SIG-M5 treated with dmso at 0.1 percent for 504 hours (cell line): Measurements from ENCODE around the gene AK9.

ENCODE experiments used
- DNase-seq: peaks from one replicate; lab custom pipeline; 2025; ENCODE audit not compliant: unreplicated experiment; lab: John Stamatoyannopoulos, UW

Gene AK9

GRCh38 chr6:109485266-109485935, 205.6 kb downstream of the AK9 start:
- no peak for DNase-seq

GRCh38 chr6:109484122-109484521, 206.9 kb downstream of the AK9 start:
- no peak for DNase-seq

GRCh38 chr6:109483735-109484057, 207.3 kb downstream of the AK9 start:
- no peak for DNase-seq

GRCh38 chr6:109482905-109483734, 207.9 kb downstream of the AK9 start, which contains the start of gene ZBTB24:
TSS of gene ZBTB24 (minus strand) at chr6:109483219. CDS start at chr6:109482026, 1,193 bp downstream.
- peak; percentile 78 for DNase-seq

- no peak for DNase-seq
Measured at GRCh38 chr6:109480993-109481480, 210.0 kb downstream of the AK9 start.

GRCh38 chr6:109478841-109479624, 212.0 kb downstream of the AK9 start:
- DNase-seq, result no peak

GRCh38 chr6:109478222-109478805, 212.7 kb downstream of the AK9 start:
- DNase-seq, result no peak

- DNase-seq, result no peak
Measured at GRCh38 chr6:109477725-109478124, 213.3 kb downstream of the AK9 start.

GRCh38 chr6:109477184-109477583, 213.8 kb downstream of the AK9 start:
- no peak for DNase-seq

- DNase-seq, result no peak
Measured at GRCh38 chr6:109475625-109476024, 215.4 kb downstream of the AK9 start.

- DNase-seq, result no peak
Measured at GRCh38 chr6:109474995-109475394, 216.0 kb downstream of the AK9 start.

- DNase-seq, result no peak
Measured at GRCh38 chr6:109473120-109473519, 217.9 kb downstream of the AK9 start.

GRCh38 chr6:109472132-109472995, 218.6 kb downstream of the AK9 start:
- DNase-seq, result peak; percentile 24

GRCh38 chr6:109471105-109471810, 219.7 kb downstream of the AK9 start:
- no peak for DNase-seq

- no peak for DNase-seq
Measured at GRCh38 chr6:109469591-109470189, 221.3 kb downstream of the AK9 start.

- DNase-seq, result no peak
Measured at GRCh38 chr6:109467696-109468095, 223.3 kb downstream of the AK9 start.

GRCh38 chr6:109466212-109466923, 224.6 kb downstream of the AK9 start:
- DNase-seq, result no peak

- no peak for DNase-seq
Measured at GRCh38 chr6:109465772-109466171, 225.2 kb downstream of the AK9 start.
